C4-2B (cell line): ENCODE data around the gene USH2A.

Source experiments
- CTCF ChIP-seq: fragments of 450-650 bp; conservative IDR thresholded peaks from 2 replicates; pipeline ENCODE4 v1.5.1; 2017; ENCODE audit warnings: mild to moderate bottlenecking
- ZFX ChIP-seq: fragments of 450-650 bp; IDR thresholded peaks from 2 replicates; pipeline ENCODE4 v1.6.1; 2017

DNA sequence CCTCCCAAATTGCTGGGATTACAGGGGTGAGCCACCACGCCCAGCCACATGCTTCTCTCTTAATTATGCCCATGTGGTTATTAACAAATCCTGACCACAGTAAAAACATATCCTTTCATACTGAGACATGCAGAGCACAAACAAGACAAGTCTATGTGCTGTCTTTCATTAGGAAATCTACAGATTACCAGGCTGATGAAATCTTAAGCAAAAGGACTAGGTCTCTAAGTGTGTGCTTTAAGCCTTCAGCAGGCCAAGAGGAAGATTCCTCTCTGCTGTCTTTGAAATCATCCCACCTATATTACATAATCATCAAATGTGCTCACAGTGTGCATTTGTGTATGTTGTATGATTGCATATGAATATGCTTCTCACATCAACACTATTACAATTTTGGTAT is 436.8 kb downstream of the USH2A start:
- TF ChIP-seq CTCF: no peak
- no peak for TF ChIP-seq ZFX
